AG04450 (cell line): ENCODE measurements around the gene NFIA. TPM values are rescaled to one million over a fixed set of nuclear protein-coding genes. Genes with fewer than 3 reads are reported as not detected.
A peak's percentile ranks its signal among the peaks of the same experiment; 100 is the strongest.

ENCODE experiments used
- CTCF ChIA-PET: fragments of 300-600, 350-600 bp; formaldehyde crosslinking; extraction: SDS; loops from one replicate; lab custom pipeline; 2022; ENCODE audit warnings: antibody characterized with exemption, inconsistent platforms; lab: Charles Lee
- POLR2A ChIA-PET: fragments of 350-600 bp; formaldehyde crosslinking; extraction: SDS; loops from one replicate; lab custom pipeline; 2021; ENCODE audit warnings: antibody characterized with exemption, inconsistent platforms; lab: Yijun Ruan, JAX
- DNase-seq: peaks from one replicate; pipeline ENCODE4 v3.0.0-alpha.2; 2011; ENCODE audit warnings: low read depth, low spot score
- H3K27ac ChIP-seq: one replicate; pipeline ENCODE4 v1.5.1; 2012; ENCODE audit warnings: low read depth, low read length, control low read depth
- H3K27me3 ChIP-seq: one replicate; pipeline ENCODE4 v1.6.0; 2012; ENCODE audit warnings: low read length; ENCODE audit not compliant: control insufficient read depth, insufficient read depth
- H3K4me3 ChIP-seq: 2 replicates; pipeline ENCODE4 v1.5.1; 2011; ENCODE audit warnings: mild to moderate bottlenecking, low read depth, low read length, control low read depth
- H3K9me3 ChIP-seq: 2 replicates; pipeline ENCODE4 v1.5.1; 2012; ENCODE audit warnings: low read length; ENCODE audit not compliant: control insufficient read depth, insufficient read depth
- CTCF ChIP-seq: IDR thresholded peaks from 2 replicates; pipeline ENCODE4 v1.5.1; 2011; ENCODE audit warnings: low read depth, low read length, control low read depth, inconsistent platforms
- polyA plus RNA-seq: library from polyadenylated mRNA; depleted of rRNA; stranded (reverse); fragments of >200 nt; gene quantifications from 2 replicates; pipeline ENCODE4 v1.2.3, GENCODE V29; 2011

The NFIA gene
- polyA plus RNA-seq, 1 experiment = 3.9 TPM

GRCh38 chr1:61337037-61337436 is 254.7 kb downstream of the NFIA start:
- POLR2A ChIA-PET = no interaction called here
- DNase-seq = no peak
- peak; percentile 22 for TF ChIP-seq CTCF

GRCh38 chr1:61337441-61337951 is 255.1 kb downstream of the NFIA start:
- ChIA-PET CTCF (interaction anchor here (0.5 to 4.3 kb wide), 7 partner anchors 14 to 358 kb away, joined by 3 to 32 read pairs (median 5); no protein-coding TSS in a partner anchor), POLR2A (no interaction called here)
- Histone ChIP-seq H3K27me3 (peaks cover 25% of the 10 kb centered on the region), H3K9me3 (no peaks in the 10 kb centered on the region), H3K4me3 (no peak overlapping the region), H3K27ac (no peak overlapping the region)
- no peak for DNase-seq
- TF ChIP-seq CTCF = no peak

More at GRCh38 chr1:61337037-61337436, 254.7 kb downstream of the NFIA start:
- CTCF ChIA-PET = interaction anchor here (0.5 to 4.3 kb wide), 5 partner anchors 14 to 358 kb away, joined by 3 to 32 read pairs (median 5); no protein-coding TSS in a partner anchor
- peaks cover 21% of the 10 kb centered on the region for H3K27me3 ChIP-seq
- no peaks in the 10 kb centered on the region for H3K9me3 ChIP-seq
- H3K27ac ChIP-seq = no peak overlapping the region
- H3K4me3 ChIP-seq = no peak overlapping the region

GRCh38 chr1:61337981-61338848 is 255.9 kb downstream of the NFIA start:
- peak; percentile 62 for TF ChIP-seq CTCF
- POLR2A ChIA-PET = no interaction called here

GRCh38 chr1:61338899-61339298 is 256.5 kb downstream of the NFIA start:
- Histone ChIP-seq H3K27me3 (peaks cover 25% of the 10 kb centered on the region), H3K4me3 (no peak overlapping the region), H3K27ac (no peak overlapping the region), H3K9me3 (no peaks in the 10 kb centered on the region)
- no peak for DNase-seq
- ChIA-PET CTCF (interaction anchor here (0.6 to 4.3 kb wide), 12 partner anchors 11 to 515 kb away, joined by 3 to 32 read pairs (median 3); no protein-coding TSS in a partner anchor), POLR2A (no interaction called here)
- no peak for TF ChIP-seq CTCF

More at GRCh38 chr1:61337981-61338848, 255.9 kb downstream of the NFIA start:
- H3K27ac ChIP-seq = no peak overlapping the region
- no peak for DNase-seq
- peaks cover 25% of the 10 kb centered on the region for H3K27me3 ChIP-seq
- H3K9me3 ChIP-seq = no peaks in the 10 kb centered on the region
- H3K4me3 ChIP-seq = no peak overlapping the region
- CTCF ChIA-PET = interaction anchor here (0.6 to 4.3 kb wide), 14 partner anchors 12 to 515 kb away, joined by 3 to 32 read pairs (median 3); no protein-coding TSS in a partner anchor

- POLR2A ChIA-PET = no interaction called here
- Histone ChIP-seq H3K27ac (no peak overlapping the region), H3K4me3 (no peak overlapping the region), H3K9me3 (no peaks in the 10 kb centered on the region), H3K27me3 (peaks cover 13% of the 10 kb centered on the region)
- DNase-seq = no peak
- no peak for TF ChIP-seq CTCF
- CTCF ChIA-PET = no interaction called here
Measured at GRCh38 chr1:61341426-61341825, 259.1 kb downstream of the NFIA start.
